ENCODE data around the gene DNHD1.

Gene DNHD1

GRCh38 chr11:6544921-6545850 lies 48.1 kb downstream of the DNHD1 start:
- no peak for TF ChIP-seq CTCF (IDR thresholded peaks at IDR 0.05; ENCODE audit: low read depth, low read length)
- no peak for DNase-seq (ENCODE audit: extremely low read depth, low read depth)

GRCh38 chr11:6545917-6546605 lies 49.0 kb downstream of the DNHD1 start:
- no peak for DNase-seq (ENCODE audit: extremely low read depth, low read depth)
- TF ChIP-seq CTCF (IDR thresholded peaks at IDR 0.05; ENCODE audit: low read depth, low read length), result no peak

GRCh38 chr11:6546735-6547134 lies 49.7 kb downstream of the DNHD1 start:
- DNase-seq (ENCODE audit: extremely low read depth, low read depth), result no peak
- TF ChIP-seq CTCF (IDR thresholded peaks at IDR 0.05; ENCODE audit: low read depth, low read length), result no peak

GRCh38 chr11:6547177-6547576 lies 50.1 kb downstream of the DNHD1 start:
- DNase-seq (ENCODE audit: extremely low read depth, low read depth), result no peak
- TF ChIP-seq CTCF (IDR thresholded peaks at IDR 0.05; ENCODE audit: low read depth, low read length), result no peak

GRCh38 chr11:6548121-6548520 lies 51.0 kb downstream of the DNHD1 start:
- TF ChIP-seq CTCF (IDR thresholded peaks at IDR 0.05; ENCODE audit: low read depth, low read length), result no peak
- DNase-seq (ENCODE audit: extremely low read depth, low read depth), result no peak

- DNase-seq (ENCODE audit: extremely low read depth, low read depth), result no peak
- no peak for TF ChIP-seq CTCF (IDR thresholded peaks at IDR 0.05; ENCODE audit: low read depth, low read length)
Measured at GRCh38 chr11:6548641-6549040, 51.6 kb downstream of the DNHD1 start.

- TF ChIP-seq CTCF (IDR thresholded peaks at IDR 0.05; ENCODE audit: low read depth, low read length), result no peak
- DNase-seq (ENCODE audit: extremely low read depth, low read depth), result no peak
Measured at GRCh38 chr11:6553634-6554033, 56.6 kb downstream of the DNHD1 start.
